Measurements from ENCODE around the gene TRIM16. TPM values are rescaled to one million over a fixed set of nuclear protein-coding genes. Genes with fewer than 3 reads are reported as not detected.

The TRIM16 gene
- total RNA-seq, 2 donors from 2014 or later: 5.2 to 7.8 TPM

Other genes with a start within 250 kb of the TRIM16 start
- gene CDRT4, start 216.7 kb downstream of the TRIM16 start, total RNA-seq: 1 to 10 TPM; 5.0 to 8.3 TPM
- gene TVP23C, start 120.8 kb downstream of the TRIM16 start, total RNA-seq: 10 to 100 TPM; 18.2 to 21.8 TPM
- under 1 TPM in 1 of 2 donors, not detected in 1; 0.78 TPM for gene FBXW10B, start 64.6 kb downstream of the TRIM16 start, total RNA-seq
- gene ZNF286A, start 15.4 kb upstream of the TRIM16 start, total RNA-seq: 10 to 100 TPM; 14.9 to 19.6 TPM
- gene TBC1D26, start 48.0 kb upstream of the TRIM16 start, total RNA-seq: not detected

Measured in T-helper 17 cell (primary cell).